ENCODE results near the gene CISD3.
"Not testable (repeated sequence)": the region's sequence is repeated elsewhere in the genome, so short reads cannot be mapped to it uniquely, and the experiment has no call there.

CISD3 gene

GRCh38 chr17:38709104-38709820 lies 20.9 kb upstream of the CISD3 start:
- no peak for DNase-seq

GRCh38 chr17:38709864-38710603 lies 20.1 kb upstream of the CISD3 start:
- DNase-seq = no peak

- DNase-seq = no peak
Measured at GRCh38 chr17:38710604-38710962, 19.6 kb upstream of the CISD3 start.

GRCh38 chr17:38710985-38711384 lies 19.2 kb upstream of the CISD3 start:
- DNase-seq = no peak

GRCh38 chr17:38711792-38712571 lies 18.2 kb upstream of the CISD3 start:
- DNase-seq = no peak

GRCh38 chr17:38712593-38712992 lies 17.5 kb upstream of the CISD3 start:
- no peak for DNase-seq

- no peak for DNase-seq
Measured at GRCh38 chr17:38713456-38714075, 16.6 kb upstream of the CISD3 start.

- DNase-seq = no peak
Measured at GRCh38 chr17:38715216-38715943, 14.8 kb upstream of the CISD3 start.

- DNase-seq = no peak
Measured at GRCh38 chr17:38716368-38717005, 13.7 kb upstream of the CISD3 start.

- no peak for DNase-seq
Measured at GRCh38 chr17:38717139-38717745, 12.9 kb upstream of the CISD3 start.

- DNase-seq = no peak
Measured at GRCh38 chr17:38719289-38719942, 10.7 kb upstream of the CISD3 start.

- DNase-seq = no peak
Measured at GRCh38 chr17:38719943-38720641, 10.0 kb upstream of the CISD3 start.

- no peak for DNase-seq
Measured at GRCh38 chr17:38720941-38721340, 9.2 kb upstream of the CISD3 start.

GRCh38 chr17:38721802-38722201 lies 8.3 kb upstream of the CISD3 start:
- DNase-seq = no peak

GRCh38 chr17:38724337-38724988 lies 5.7 kb upstream of the CISD3 start:
- DNase-seq = peak; percentile 88

GRCh38 chr17:38725066-38725465 lies 5.1 kb upstream of the CISD3 start:
- DNase-seq = peak; percentile 68

- DNase-seq = not testable (repeated sequence)
Measured at GRCh38 chr17:38726145-38726544, 4.0 kb upstream of the CISD3 start.

- DNase-seq = no peak
Measured at GRCh38 chr17:38727736-38728135, 2.4 kb upstream of the CISD3 start.

GRCh38 chr17:38728290-38728831 lies 1.8 kb upstream of the CISD3 start:
- DNase-seq = no peak

Data from midbrain (tissue), 1 donor.